H1 (cell line): Measurements from ENCODE around the gene GFOD1. TPM values are rescaled to one million over a fixed set of nuclear protein-coding genes. Genes with fewer than 3 reads are reported as not detected.

Experiments
- CTCF ChIA-PET: fragments of 300-600 bp; sonication (Branson Sonifier 250); formaldehyde crosslinking; loops from one replicate; lab custom pipeline; 2021; ENCODE audit not compliant: partially characterized antibody; lab: Charles Lee
- POLR2A ChIA-PET: fragments of 300-600 bp; sonication (Branson Sonifier 250); formaldehyde crosslinking; loops from one replicate; lab custom pipeline; 2021; ENCODE audit warnings: inconsistent platforms; ENCODE audit not compliant: partially characterized antibody; lab: Charles Lee
- DNase-seq, 2 experiments: peaks; one replicate each; pipeline versions ENCODE4 v3.0.0 to v3.0.0-alpha.2; 2010 to 2022; ENCODE audit warnings: low spot score in 2 of 2, low read depth in 1 of 2, mixed read lengths in 1 of 2
- FAIRE-seq: peaks from 2 replicates; lab custom pipeline; 2011; peaks lifted over from hg19 to GRCh38; lab: Jason Lieb, UNC
- H2AFZ ChIP-seq: 2 replicates; pipeline ENCODE4 v1.8.1; 2012; ENCODE audit warnings: low read length, inconsistent platforms
- H2AK5ac ChIP-seq: 2 replicates; pipeline ENCODE4 v1.6.1; 2013; ENCODE audit warnings: low read depth, low read length
- H2BK120ac ChIP-seq: replicated peaks from 2 replicates; pipeline ENCODE3; 2013; ENCODE audit warnings: low read depth, low read length, inconsistent platforms
- H2BK12ac ChIP-seq: 2 replicates; pipeline ENCODE4 v1.6.1; 2013; ENCODE audit warnings: low read depth, low read length
- H2BK15ac ChIP-seq: 2 replicates; pipeline ENCODE4 v1.6.1; 2013; ENCODE audit warnings: low read length
- H2BK20ac ChIP-seq: 2 replicates; pipeline ENCODE4 v1.6.1; 2013; ENCODE audit warnings: low read length
- H2BK5ac ChIP-seq: 2 replicates; pipeline ENCODE4 v1.6.1; 2013; ENCODE audit warnings: low read depth, low read length
- H3K14ac ChIP-seq: 2 replicates; pipeline ENCODE4 v1.6.1; 2013; ENCODE audit warnings: inconsistent platforms; ENCODE audit not compliant: insufficient read length
- H3K18ac ChIP-seq: 2 replicates; pipeline ENCODE4 v1.6.1; 2013; ENCODE audit warnings: low read length; ENCODE audit errors: extremely low read depth
- H3K23ac ChIP-seq: 2 replicates; pipeline ENCODE4 v1.6.1; 2013; ENCODE audit warnings: inconsistent platforms; ENCODE audit not compliant: insufficient read length
- H3K23me2 ChIP-seq: 2 replicates; pipeline ENCODE4 v1.6.1; 2013; ENCODE audit warnings: low read depth, low read length
- H3K27ac ChIP-seq: 2 replicates; pipeline ENCODE4 v1.6.1; 2011; ENCODE audit warnings: low read depth, low read length, inconsistent platforms
- H3K27me3 ChIP-seq, 4 experiments: replicated peaks in 1 of 4; 1 replicate in 1 of 4; 2 replicates in 3 of 4; pipeline versions ENCODE4 v1.6.1 to v1.8.1; 2011 to 2013; ENCODE audit warnings: low read length in 3 of 4, mild to moderate bottlenecking in 3 of 4, inconsistent platforms in 2 of 4, mixed read lengths in 2 of 4, moderate library complexity in 1 of 4; ENCODE audit not compliant: control insufficient read depth in 3 of 4, insufficient read depth in 3 of 4; ENCODE audit errors: extremely low read depth in 1 of 4
- H3K36me3 ChIP-seq, 4 experiments: 2 replicates each; pipeline versions ENCODE4 v1.6.1 to v1.8.1; 2011 to 2013; ENCODE audit warnings: mild to moderate bottlenecking in 4 of 4, low read length in 3 of 4, moderate library complexity in 2 of 4, control low read depth in 1 of 4, inconsistent platforms in 1 of 4; ENCODE audit not compliant: insufficient read depth in 4 of 4, control insufficient read depth in 2 of 4
- H3K4ac ChIP-seq: replicated peaks from 2 replicates; pipeline ENCODE3; 2013; ENCODE audit warnings: low read length, low read depth, mixed read lengths, inconsistent platforms; ENCODE audit not compliant: insufficient read length
- H3K4me1 ChIP-seq, 4 experiments: replicated peaks in 1 of 4; 1 replicate in 1 of 4; 2 replicates in 3 of 4; pipeline versions ENCODE4 v1.6.1 to v1.8.1; 2011 to 2013; ENCODE audit warnings: low read length in 3 of 4, inconsistent platforms in 2 of 4, mixed read lengths in 1 of 4; ENCODE audit not compliant: insufficient read depth in 4 of 4, control insufficient read depth in 3 of 4
- H3K4me2 ChIP-seq, 2 experiments: 2 replicates each; pipeline versions ENCODE4 v1.6.1 to v1.8.1; 2011 to 2013; ENCODE audit warnings: low read depth in 2 of 2, low read length in 2 of 2, control low read depth in 1 of 2, inconsistent platforms in 1 of 2, mild to moderate bottlenecking in 1 of 2; ENCODE audit not compliant: insufficient read depth in 1 of 2
- H3K4me3 ChIP-seq, 4 experiments: fragments of 200-600, 300-600 bp in 1 of 4; sonication (generic), shearing (Covaris generic), sonication (Bioruptor Twin) in 1 of 4; 2 replicates each; pipeline versions ENCODE4 v1.5.1 to v1.8.1; 2011 to 2016; ENCODE audit warnings: low read length in 4 of 4, low read depth in 3 of 4, control low read depth in 2 of 4, inconsistent platforms in 2 of 4, mild to moderate bottlenecking in 2 of 4, mixed read lengths in 1 of 4, moderate library complexity in 1 of 4; ENCODE audit not compliant: insufficient read depth in 2 of 4; ENCODE audit errors: extremely low read depth in 1 of 4
- H3K56ac ChIP-seq: replicated peaks from 2 replicates; pipeline ENCODE3; 2013; ENCODE audit warnings: low read depth, mild to moderate bottlenecking, mixed read lengths, low read length, inconsistent platforms; ENCODE audit not compliant: insufficient read length
- H3K79me1 ChIP-seq: 2 replicates; pipeline ENCODE4 v1.6.1; 2013; ENCODE audit warnings: low read depth, low read length, control low read depth
- H3K79me2 ChIP-seq, 2 experiments: 2 replicates each; pipeline versions ENCODE4 v1.6.1 to v1.8.1; 2012 to 2013; ENCODE audit warnings: low read length in 2 of 2, mild to moderate bottlenecking in 2 of 2, inconsistent platforms in 1 of 2; ENCODE audit not compliant: insufficient read depth in 2 of 2, control insufficient read depth in 1 of 2
- H3K9ac ChIP-seq, 4 experiments: replicated peaks in 1 of 4; 1 replicate in 1 of 4; 2 replicates in 3 of 4; pipeline versions ENCODE4 v1.6.1 to v1.8.1; 2011 to 2013; ENCODE audit warnings: low read depth in 3 of 4, low read length in 3 of 4, control low read depth in 2 of 4, mild to moderate bottlenecking in 2 of 4, moderate library complexity in 2 of 4, inconsistent platforms in 1 of 4; ENCODE audit errors: extremely low read depth in 1 of 4
- H3K9me3 ChIP-seq, 2 experiments: 2 replicates each; pipeline versions ENCODE4 v1.6.1 to v1.8.1; 2012 to 2013; ENCODE audit warnings: mild to moderate bottlenecking in 2 of 2, moderate library complexity in 2 of 2, control low read depth in 1 of 2, inconsistent platforms in 1 of 2, low read depth in 1 of 2, low read length in 1 of 2, mixed read lengths in 1 of 2; ENCODE audit not compliant: insufficient read depth in 2 of 2
- H4K20me1 ChIP-seq, 2 experiments: replicated peaks in 1 of 2; 2 replicates each; pipeline versions ENCODE3 to v1.8.1; 2011 to 2013; ENCODE audit warnings: inconsistent platforms in 2 of 2, low read length in 2 of 2, mild to moderate bottlenecking in 1 of 2; ENCODE audit not compliant: insufficient read depth in 2 of 2, control insufficient read depth in 1 of 2
- H4K5ac ChIP-seq: 2 replicates; pipeline ENCODE4 v1.6.1; 2013; ENCODE audit warnings: low read length, low read depth, mixed read lengths, inconsistent platforms; ENCODE audit not compliant: insufficient read length
- H4K8ac ChIP-seq: 2 replicates; pipeline ENCODE4 v1.8.0; 2013; ENCODE audit warnings: mild to moderate bottlenecking, moderate library complexity, low read length, inconsistent platforms; ENCODE audit not compliant: insufficient read depth; ENCODE audit errors: extremely low read depth
- H4K91ac ChIP-seq: replicated peaks from 2 replicates; pipeline ENCODE3; 2013; ENCODE audit warnings: low read length, mixed read lengths, inconsistent platforms; ENCODE audit not compliant: insufficient read length
- CBX5 ChIP-seq: fragments of 300-800, 300-1000 bp; sonication (generic); IDR thresholded peaks from 2 replicates; pipeline ENCODE4 v1.7.1; 2016; ENCODE audit warnings: antibody characterized with exemption, low read length, low read depth
- EZH2 ChIP-seq: fragments of 200-600 bp; sonication (generic); IDR thresholded peaks from 2 replicates; pipeline ENCODE4 v1.7.1; 2012; ENCODE audit warnings: low read depth, mild to moderate bottlenecking, moderate library complexity, low read length, inconsistent platforms; ENCODE audit not compliant: severe bottlenecking
- FOSL1 ChIP-seq: IDR thresholded peaks from 2 replicates; pipeline ENCODE4 v1.6.1; 2011; ENCODE audit warnings: mild to moderate bottlenecking, low read depth, low read length, moderate library complexity; ENCODE audit not compliant: insufficient read depth
- JUN ChIP-seq: IDR thresholded peaks from 2 replicates; pipeline ENCODE4 v1.6.1; 2011; ENCODE audit warnings: low read depth, mild to moderate bottlenecking, improper control_type of control experiment, low read length
- KDM1A ChIP-seq: fragments of 200-600, 300-600 bp; sonication (generic); IDR thresholded peaks from 2 replicates; pipeline ENCODE4 v1.7.1; 2016; ENCODE audit warnings: mild to moderate bottlenecking, low read length, borderline replicate concordance
- KDM4A ChIP-seq: IDR thresholded peaks from one replicate; pipeline ENCODE4 v1.7.1; 2012; ENCODE audit warnings: low read depth, mild to moderate bottlenecking, moderate library complexity, low read length, inconsistent platforms; ENCODE audit not compliant: severe bottlenecking
- MAFK ChIP-seq: IDR thresholded peaks from 2 replicates; pipeline ENCODE4 v1.6.1; 2012; ENCODE audit warnings: low read depth, mild to moderate bottlenecking, improper control_type of control experiment, low read length
- POLR2A ChIP-seq, 2 experiments: IDR thresholded peaks; 1 replicate in 1 of 2; 2 replicates in 1 of 2; pipeline ENCODE4 v1.6.1; 2011; ENCODE audit warnings: low read depth in 2 of 2, low read length in 2 of 2, mild to moderate bottlenecking in 2 of 2; ENCODE audit errors: control extremely low read depth in 1 of 2
- RBBP5 ChIP-seq: IDR thresholded peaks from 2 replicates; pipeline ENCODE4 v1.7.1; 2012; ENCODE audit warnings: low read depth, mild to moderate bottlenecking, inconsistent platforms, low read length, moderate library complexity, borderline replicate concordance
- RXRA ChIP-seq: IDR thresholded peaks from 2 replicates; pipeline ENCODE4 v1.6.1; 2011; ENCODE audit warnings: low read depth, mild to moderate bottlenecking, low read length, moderate library complexity; ENCODE audit not compliant: insufficient read depth
- SAP30 ChIP-seq: fragments of 300-600 bp; sonication (generic); IDR thresholded peaks from 2 replicates; pipeline ENCODE4 v1.7.1; 2012; ENCODE audit warnings: low read length, moderate library complexity, mild to moderate bottlenecking, inconsistent platforms; ENCODE audit not compliant: insufficient read depth, insufficient replicate concordance
- SUZ12 ChIP-seq: fragments of 200-600 bp; sonication (generic); IDR thresholded peaks from 2 replicates; pipeline ENCODE4 v1.6.1; 2012; ENCODE audit warnings: mild to moderate bottlenecking, inconsistent platforms, low read length, moderate library complexity, mixed read lengths
- TBP ChIP-seq: IDR thresholded peaks from 2 replicates; pipeline ENCODE4 v1.6.1; 2011; ENCODE audit warnings: low read depth, low read length, improper control_type of control experiment
- WGBS, 2 experiments: shearing (Covaris generic) in 1 of 2; methylation state at CpG; one replicate each; pipeline versions ENCODE4 v1.1.6 to v1.1.7; 2013 to 2015; ENCODE audit warnings: low lambda C conversion rate in 2 of 2, mixed read lengths in 2 of 2, inconsistent platforms in 1 of 2, low coverage in 1 of 2, missing lambda C conversion rate in 1 of 2; ENCODE audit not compliant: insufficient replicate concordance in 2 of 2, insufficient coverage in 1 of 2, insufficient read length in 1 of 2; ENCODE audit errors: extremely low coverage in 1 of 2, missing lambda C conversion rate in 1 of 2; 5-methylcytosine and 5-hydroxymethylcytosine counted together
- polyA plus RNA-seq, 7 experiments: library from polyadenylated mRNA; depleted of rRNA in 3 of 7; stranded (reverse) in 5 of 7; unstranded in 2 of 7; fragments of >200 nt in 5 of 7; fragments of 200-250 nt in 2 of 7; gene quantifications; 1 replicate in 5 of 7; 2 replicates in 1 of 7; 4 replicates in 1 of 7; pipeline versions ENCODE4 v1.2.1 to v1.2.3, GENCODE V29; 2011 to 2013; ENCODE audit warnings: missing spikeins in 2 of 7, mixed read lengths in 2 of 7
- total RNA-seq: library from RNA; stranded (reverse); fragmentation: NEBNext Ultra II Directional; extraction: Animal tissue kit (Norgen Biotek cat#: 25700); gene quantifications from 2 replicates; pipeline ENCODE4 v1.2.1, GENCODE V29; 2021
- TF ChIP-seq, protein P1 (sequence below): IDR thresholded peaks from 2 replicates; pipeline ENCODE4 v1.6.1; 2011; ENCODE audit warnings: low read depth, mild to moderate bottlenecking, low read length; ENCODE audit not compliant: insufficient read depth

GFOD1 gene
- total and polyA plus RNA-seq, 2 of the 8 experiments (the other 6 are each of a cell fraction or from before 2014, with no cell fraction given), result 2.5 to 8.8 TPM

- DNase-seq, result no peak
- Histone ChIP-seq H3K18ac (no peak overlapping the region), H2BK120ac (no peak overlapping the region), H3K36me3 (no peaks in the 10 kb centered on the region), H3K23ac (no peak overlapping the region), H4K5ac (no peak overlapping the region), H4K8ac (no peak overlapping the region), H2AFZ (no peak overlapping the region), H3K9ac (no peak overlapping the region), H2BK15ac (no peak overlapping the region), H2BK12ac (no peak overlapping the region), H2BK20ac (no peak overlapping the region), H3K79me2 (no peaks in the 10 kb centered on the region), H3K23me2 (no peaks in the 10 kb centered on the region), H3K27ac (no peak overlapping the region), H4K91ac (no peak overlapping the region), H2BK5ac (no peak overlapping the region), H3K4me1 (peaks cover 3 to 7% (median 6%) of the 10 kb centered on the region in 4 experiments; a peak in 4 of 7 replicates), H3K56ac (no peak overlapping the region), H3K4me2 (no peak overlapping the region), H3K4ac (no peak overlapping the region), H3K79me1 (no peaks in the 10 kb centered on the region), H3K14ac (no peak overlapping the region), H2AK5ac (no peak overlapping the region), H3K9me3 (peaks cover 0 to 6% of the 10 kb centered on the region in 2 experiments; a peak in 1 of 4 replicates), H4K20me1 (no peaks in the 10 kb centered on the region), H3K4me3 (no peak overlapping the region), H3K27me3 (peaks cover 0 to 2% (median 0%) of the 10 kb centered on the region in 4 experiments; a peak in 2 of 7 replicates)
- FAIRE-seq, result no peak
- CTCF ChIA-PET, result no interaction called here
- POLR2A ChIA-PET, result no interaction called here
- 87% methylated on average over 5 of the region's 5 CpGs; no CpG with 5 or more reads in 1 of the 2 experiments for WGBS, 2 experiments
- TF ChIP-seq KDM4A (no peak), RBBP5 (no peak), SAP30 (no peak), TBP (no peak), EZH2 (no peak), JUN (no peak), RXRA (no peak), CBX5 (no peak), POLR2A (IDR thresholded peaks at IDR 0.05; ENCODE audit: control extremely low read depth in 1 of 2, low read depth in 2 of 2, low read length in 2 of 2) (no peak), MAFK (no peak), FOSL1 (no peak), SUZ12 (no peak), KDM1A (no peak)
- TF ChIP-seq, protein P1, sequence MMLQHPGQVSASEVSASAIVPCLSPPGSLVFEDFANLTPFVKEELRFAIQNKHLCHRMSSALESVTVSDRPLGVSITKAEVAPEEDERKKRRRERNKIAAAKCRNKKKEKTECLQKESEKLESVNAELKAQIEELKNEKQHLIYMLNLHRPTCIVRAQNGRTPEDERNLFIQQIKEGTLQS, result no peak
Measured at GRCh38 chr6:13346245-13346644, 141.2 kb downstream of the GFOD1 start.
